DOHH2 (cell line): Measurements from ENCODE around the gene ACCSL.

Experiments used
- CTCF ChIP-seq: fragments of 200-600 bp; sonication (generic); IDR thresholded peaks from one replicate; pipeline ENCODE4 v1.5.1; 2014; ENCODE audit warnings: antibody characterized with exemption, mild to moderate bottlenecking, low read depth, low read length; ENCODE audit not compliant: poor library complexity, severe bottlenecking
- EZH2phosphoT487 ChIP-seq: fragments of 200-600 bp; sonication (generic); IDR thresholded peaks from 2 replicates; pipeline ENCODE4 v1.6.1; 2017; ENCODE audit warnings: borderline replicate concordance, mild to moderate bottlenecking, antibody characterized with exemption, low read length, moderate library complexity, mixed read lengths

- TF ChIP-seq CTCF: no peak
- no peak for TF ChIP-seq EZH2phosphoT487
These were observed 33.2 kb downstream of the ACCSL start for GRCh38 chr11:44080951-44081350.
